Vagina (tissue), 2 donors: Measurements from ENCODE around the gene ERC2. TPM values are rescaled to one million over a fixed set of nuclear protein-coding genes. Genes with fewer than 3 reads are reported as not detected.

Source experiments
- DNase-seq, 2 donors: peaks; one replicate each; pipeline ENCODE4 v3.0.0-alpha.2; 2017; ENCODE audit errors: extremely low spot score in 2 of 2
- H3K27ac ChIP-seq: fragments of 200-600 bp; sonication (generic); one replicate; pipeline ENCODE4 v1.5.1; 2019
- H3K27me3 ChIP-seq: fragments of 200-600 bp; sonication (generic); one replicate; pipeline ENCODE4 v1.5.1; 2019
- H3K36me3 ChIP-seq, 2 donors: fragments of 200-600 bp; sonication (generic); one replicate each; pipeline ENCODE4 v1.5.1; 2017 to 2019
- H3K4me1 ChIP-seq: fragments of 200-600 bp; sonication (generic); one replicate; pipeline ENCODE4 v1.5.1; 2019
- H3K4me3 ChIP-seq, 2 donors: fragments of 200-600 bp; sonication (generic); 1 replicate in 1 of 2; 2 replicates in 1 of 2; pipeline ENCODE4 v1.5.1; 2016 to 2019
- H3K9me3 ChIP-seq: fragments of 200-600 bp; sonication (generic); one replicate; pipeline ENCODE4 v1.5.1; 2019
- CTCF ChIP-seq, 3 experiments: fragments of 450-650 bp in 2 of 3; fragments of 200-600 bp in 1 of 3; sonication (generic) in 1 of 3; IDR thresholded peaks; one replicate each; pipeline ENCODE4 v1.5.1; 2017 to 2019; ENCODE audit warnings: antibody characterized with exemption in 3 of 3, mild to moderate bottlenecking in 2 of 3, moderate library complexity in 2 of 3
- POLR2A ChIP-seq, 2 donors: fragments of 450-650 bp; IDR thresholded peaks; one replicate each; pipeline ENCODE4 v1.6.1; 2017; ENCODE audit warnings: antibody characterized with exemption in 2 of 2, mild to moderate bottlenecking in 2 of 2, moderate library complexity in 2 of 2
- POLR2AphosphoS5 ChIP-seq, 2 donors: sonication (generic); formaldehyde crosslinking; IDR thresholded peaks; one replicate each; pipeline ENCODE4 v1.9.0; 2017; ENCODE audit warnings: antibody characterized with exemption in 2 of 2, mild to moderate bottlenecking in 2 of 2, low read depth in 1 of 2; ENCODE audit not compliant: insufficient read depth in 1 of 2
- intact Hi-C: fragments of 100-400 bp; cut with DNase I; formaldehyde crosslinking; loops from one replicate; pipeline ENCODE4 v1.15.1; 2023
- total RNA-seq: library from RNA; depleted of rRNA; stranded (reverse); fragments of >200 nt; gene quantifications from one replicate; pipeline ENCODE4 v1.2.3, GENCODE V29; 2016

ERC2 gene
- total RNA-seq, 1 donor from 2014 or later = 1.2 TPM

GRCh38 chr3:56488812-56489600 lies 20.7 kb upstream of the ERC2 start:
- Histone ChIP-seq H3K9me3 (no peaks in the 10 kb centered on the region), H3K36me3 (no peaks in the 10 kb centered on the region), H3K27ac (no peak overlapping the region), H3K27me3 (no peaks in the 10 kb centered on the region), H3K4me3 (no peak overlapping the region), H3K4me1 (no peaks in the 10 kb centered on the region)
- intact Hi-C loops = no loop called here
- no peak for DNase-seq
- TF ChIP-seq POLR2AphosphoS5 (IDR thresholded peaks at IDR 0.05; ENCODE audit: insufficient read depth in 1 of 2, low read depth in 1 of 2) (no peak), CTCF (IDR thresholded peaks at IDR 0.05) (no peak)

DNA sequence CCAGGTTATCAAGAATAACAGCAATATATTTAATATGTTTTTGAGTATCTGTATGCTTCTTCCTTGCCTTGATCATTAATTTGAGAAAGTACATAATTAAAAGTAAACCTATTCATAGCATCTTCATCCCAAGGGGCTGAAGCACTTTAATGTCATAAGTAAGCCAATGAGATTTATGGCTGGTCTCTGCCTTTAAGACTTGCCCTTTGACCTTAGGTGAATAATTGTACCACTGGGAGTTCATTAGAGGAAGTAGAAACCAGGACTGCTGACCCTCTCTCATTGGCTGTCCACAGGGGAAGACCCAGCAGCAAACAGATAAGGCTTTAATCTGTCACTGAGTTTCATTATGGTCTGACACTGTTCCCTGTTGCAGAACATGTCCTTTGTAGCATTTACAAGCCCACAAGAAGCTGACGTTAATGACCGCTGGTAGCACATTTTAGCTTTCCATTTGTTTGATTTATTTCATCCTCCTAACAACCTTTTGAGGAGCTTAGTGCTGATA lies 16.3 kb upstream of the ERC2 start:
- Histone ChIP-seq H3K4me3 (no peak overlapping the region), H3K9me3 (no peaks in the 10 kb centered on the region), H3K36me3 (no peaks in the 10 kb centered on the region), H3K27ac (no peak overlapping the region), H3K4me1 (no peaks in the 10 kb centered on the region), H3K27me3 (no peaks in the 10 kb centered on the region)
- intact Hi-C loops = no loop called here
- DNase-seq = no peak
- TF ChIP-seq POLR2A (IDR thresholded peaks at IDR 0.05) = no peak
- TF ChIP-seq POLR2AphosphoS5 (IDR thresholded peaks at IDR 0.05; ENCODE audit: insufficient read depth in 1 of 2, low read depth in 1 of 2) = no peak
- TF ChIP-seq CTCF (IDR thresholded peaks at IDR 0.05) = no peak

DNA sequence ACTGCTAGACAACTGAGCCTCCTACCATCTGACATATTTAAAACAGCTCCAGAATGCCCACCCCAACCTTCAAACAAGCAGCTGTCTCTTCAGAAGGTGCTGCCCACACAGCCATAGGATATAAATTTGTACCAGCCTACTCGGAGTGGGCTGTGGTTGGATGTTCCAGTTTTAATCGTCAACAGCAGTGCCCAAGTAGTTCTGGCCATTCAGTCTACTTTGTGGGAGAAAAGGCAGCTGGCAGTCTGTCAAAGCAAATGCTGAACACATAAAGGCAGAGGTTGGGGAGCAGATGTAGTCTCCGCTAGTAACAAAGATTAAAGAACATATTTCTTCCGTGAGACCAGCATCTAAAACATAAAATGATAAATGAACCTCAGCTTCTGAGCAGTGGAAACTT lies 15.9 kb upstream of the ERC2 start:
- Histone ChIP-seq H3K27me3 (no peaks in the 10 kb centered on the region), H3K4me1 (no peaks in the 10 kb centered on the region), H3K36me3 (no peaks in the 10 kb centered on the region), H3K9me3 (no peaks in the 10 kb centered on the region), H3K27ac (no peak overlapping the region), H3K4me3 (no peak overlapping the region)
- intact Hi-C loops = no loop called here
- TF ChIP-seq CTCF (IDR thresholded peaks at IDR 0.05) (no peak), POLR2A (IDR thresholded peaks at IDR 0.05) (no peak), POLR2AphosphoS5 (IDR thresholded peaks at IDR 0.05; ENCODE audit: insufficient read depth in 1 of 2, low read depth in 1 of 2) (no peak)
- DNase-seq = no peak

DNA sequence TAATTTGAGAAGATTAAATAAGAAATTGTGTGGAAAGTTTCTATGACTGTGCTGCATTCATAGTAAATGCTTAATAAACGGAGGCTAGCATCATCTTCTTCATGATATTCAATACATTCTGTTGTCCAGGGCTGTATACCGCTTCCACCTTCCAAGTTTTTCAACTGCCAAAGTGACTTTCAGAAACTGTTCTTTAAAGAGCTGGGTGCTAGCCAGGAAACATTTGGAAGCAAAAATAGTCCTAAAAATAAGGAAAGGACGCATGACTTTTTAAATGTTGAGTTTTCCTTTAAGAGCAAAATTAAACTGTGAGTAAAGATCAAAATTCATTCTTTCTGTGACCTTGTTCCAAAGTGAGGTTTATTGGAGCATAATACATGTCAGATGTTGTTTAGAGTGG lies 9.4 kb upstream of the ERC2 start:
- Histone ChIP-seq H3K4me3 (no peak overlapping the region), H3K27me3 (no peaks in the 10 kb centered on the region), H3K27ac (no peak overlapping the region), H3K9me3 (no peaks in the 10 kb centered on the region), H3K4me1 (no peaks in the 10 kb centered on the region), H3K36me3 (no peaks in the 10 kb centered on the region)
- DNase-seq = no peak
- intact Hi-C loops = no loop called here
- TF ChIP-seq POLR2AphosphoS5 (IDR thresholded peaks at IDR 0.05; ENCODE audit: insufficient read depth in 1 of 2, low read depth in 1 of 2) = no peak
- TF ChIP-seq CTCF (IDR thresholded peaks at IDR 0.05) = no peak
- no peak for TF ChIP-seq POLR2A (IDR thresholded peaks at IDR 0.05)

DNA sequence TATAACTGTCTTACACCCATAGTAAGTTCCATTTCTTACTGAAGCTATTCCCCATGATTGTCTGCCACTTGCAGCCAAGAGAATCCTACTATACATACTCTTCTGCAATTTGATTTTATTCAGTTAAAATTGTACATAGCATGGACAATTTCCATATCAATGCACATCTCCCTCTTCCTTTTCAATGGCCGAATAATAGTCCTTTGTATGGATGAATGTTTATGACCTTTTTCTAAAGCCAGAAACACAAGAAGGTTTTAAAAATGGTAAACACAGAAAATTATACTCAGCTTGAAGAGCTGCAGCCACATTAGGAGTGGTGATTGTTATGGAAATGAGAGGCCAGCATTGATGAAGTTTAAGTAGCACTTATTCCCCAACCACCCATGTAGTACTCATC lies 8.5 kb upstream of the ERC2 start:
- H3K27ac ChIP-seq = no peak overlapping the region
- intact Hi-C loops = no loop called here
- H3K4me3 ChIP-seq = no peak overlapping the region
- TF ChIP-seq CTCF (IDR thresholded peaks at IDR 0.05) (no peak), POLR2AphosphoS5 (IDR thresholded peaks at IDR 0.05; ENCODE audit: insufficient read depth in 1 of 2, low read depth in 1 of 2) (no peak), POLR2A (IDR thresholded peaks at IDR 0.05) (no peak)
- no peaks in the 10 kb centered on the region for H3K27me3 ChIP-seq
- H3K9me3 ChIP-seq = no peaks in the 10 kb centered on the region
- no peaks in the 10 kb centered on the region for H3K4me1 ChIP-seq
- H3K36me3 ChIP-seq = no peaks in the 10 kb centered on the region
- DNase-seq = no peak
